MM.1S (cell line): Measurements from ENCODE around the gene BTBD9.

Experiments
- CTCF ChIP-seq: fragments of 300-600 bp; sonication (generic); IDR thresholded peaks from 2 replicates; pipeline ENCODE4 v1.5.1; 2016; ENCODE audit warnings: antibody characterized with exemption, low read length, mixed read lengths
- EZH2 ChIP-seq: fragments of 300-600 bp; sonication (generic); optimal IDR thresholded peaks from 2 replicates; pipeline ENCODE3; 2017; ENCODE audit warnings: low read depth, mild to moderate bottlenecking, antibody characterized with exemption, low read length, mixed read lengths
- EZH2phosphoT487 ChIP-seq: fragments of 300-600 bp; sonication (generic); IDR thresholded peaks from 2 replicates; pipeline ENCODE4 v1.6.1; 2018; ENCODE audit warnings: antibody characterized with exemption, low read length

GRCh38 chr6:38166411-38167240 is 473.1 kb downstream of the BTBD9 start:
- TF ChIP-seq CTCF (no peak), EZH2 (no peak), EZH2phosphoT487 (no peak)
